Stimulated activated CD4-positive, alpha-beta T cell treated with anti-CD3 and anti-CD28 coated beads, Interleukin-4, amount 100 ng/mL, for 1 hour (primary cell): Measurements from ENCODE around the gene TCF7L1.
"Not testable (repeated sequence)": the region's sequence is repeated elsewhere in the genome, so short reads cannot be mapped to it uniquely, and the experiment has no call there.

Experiments used
- DNase-seq: peaks from one replicate; pipeline ENCODE4 v3.0.0-alpha.2; 2020

TCF7L1 gene

DNA sequence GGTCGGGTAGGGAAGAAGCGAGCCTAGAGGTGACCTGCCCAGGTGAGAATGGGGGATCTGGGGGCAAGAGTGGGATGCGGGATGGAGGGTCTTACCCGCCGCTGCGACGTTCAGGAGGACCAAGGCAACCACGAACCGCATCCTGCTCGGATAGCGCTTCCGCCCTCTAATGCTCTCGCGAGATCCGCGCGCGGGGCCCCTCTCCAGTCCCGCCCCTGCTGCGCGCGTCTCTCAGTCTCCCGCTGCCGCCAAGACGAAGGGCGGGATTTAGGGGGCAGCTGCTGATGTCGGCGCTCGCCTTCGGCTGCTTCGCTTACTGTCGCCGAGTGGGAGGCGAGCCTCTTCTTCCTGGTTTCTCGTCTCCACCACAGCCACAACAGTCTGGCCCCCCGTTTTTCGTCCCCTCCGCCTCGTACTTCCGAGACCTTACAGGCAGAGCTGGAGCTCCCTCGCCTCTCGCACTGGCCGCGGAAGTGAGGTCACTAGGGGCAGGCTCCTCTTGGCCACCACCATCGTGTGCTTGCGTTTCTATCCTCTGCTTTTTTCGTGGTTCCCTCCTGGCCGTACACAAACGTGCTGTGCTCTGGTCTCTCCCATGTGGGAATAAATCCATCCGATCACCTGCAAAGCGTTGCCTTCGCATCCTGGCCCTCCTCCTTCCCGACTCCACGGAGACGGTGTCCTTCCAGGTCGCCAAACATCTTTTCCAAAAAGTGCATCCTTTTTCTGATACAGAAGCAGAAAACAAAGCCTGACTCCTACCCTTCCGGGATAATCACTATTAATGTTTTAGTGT lies 194.8 kb downstream of the TCF7L1 start, which contains the start of gene TGOLN2:
TSS of gene TGOLN2 (minus strand) at position 168 of the 796 bp plus-strand sequence. CDS start at position 141, 27 bp downstream.
- DNase-seq = peak; percentile 96

DNA sequence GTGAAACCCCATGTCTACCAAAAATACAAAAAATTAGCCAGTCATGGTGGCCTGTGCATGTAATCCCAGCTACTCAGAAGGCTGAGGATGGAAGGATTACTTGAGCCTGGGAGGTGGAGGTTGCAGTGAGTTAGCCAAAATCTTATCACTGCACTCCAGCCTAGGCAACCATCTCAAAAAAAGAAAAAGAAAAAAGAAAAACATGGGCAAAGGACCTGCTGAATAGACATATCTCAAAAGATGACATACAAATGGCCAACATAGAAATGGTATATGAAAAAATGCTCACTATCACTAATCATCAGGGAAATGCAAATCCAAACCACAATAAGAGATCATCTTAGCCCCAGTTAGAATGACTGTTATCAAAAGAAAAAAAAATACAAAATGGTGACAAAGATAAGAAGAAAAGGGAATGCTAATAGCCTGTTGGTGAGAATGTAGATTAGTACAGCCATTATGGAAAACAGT lies 196.0 kb downstream of the TCF7L1 start:
- DNase-seq = no peak

GRCh38 chr2:85329701-85330100 lies 196.5 kb downstream of the TCF7L1 start:
- DNase-seq = not testable (repeated sequence)

DNA sequence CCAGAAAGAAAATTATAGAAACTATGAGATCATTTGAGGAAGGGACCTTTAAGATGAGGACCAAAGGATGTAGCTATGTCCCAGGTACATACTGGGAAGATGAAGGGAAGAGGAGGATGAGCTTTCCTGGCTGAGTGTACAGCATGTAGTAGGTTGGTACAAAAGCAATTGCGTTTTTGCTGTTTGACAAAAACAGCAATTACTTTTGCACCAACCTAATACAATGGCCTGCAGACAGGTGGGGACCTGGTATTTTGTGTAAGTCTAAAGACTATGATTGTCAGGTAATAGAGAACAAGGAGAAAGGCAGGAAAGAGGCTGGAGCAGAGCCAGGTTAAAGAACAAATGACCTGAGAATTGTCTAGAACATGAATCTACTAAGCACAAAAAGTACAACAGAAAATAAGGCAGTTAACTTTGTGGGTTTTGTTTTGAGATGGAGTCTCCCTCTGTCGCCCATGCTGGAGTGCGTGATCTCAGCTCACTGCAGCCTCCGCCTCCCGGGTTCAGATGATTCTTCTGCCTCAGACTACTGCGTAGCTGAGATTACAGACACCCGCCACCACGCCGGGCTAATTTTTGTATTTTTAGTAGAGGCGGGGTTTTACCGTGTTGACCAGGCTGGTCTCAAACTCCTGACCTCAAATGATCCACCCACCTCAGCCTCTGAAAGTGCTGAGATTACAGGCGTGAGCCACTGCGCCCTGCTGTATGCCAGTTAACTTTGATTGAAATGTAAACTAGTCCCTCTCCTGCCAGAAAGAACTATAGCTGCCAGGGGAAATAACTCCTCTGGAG lies 197.8 kb downstream of the TCF7L1 start:
- DNase-seq = no peak

- not testable (repeated sequence) for DNase-seq
These were observed 200.7 kb downstream of the TCF7L1 start for GRCh38 chr2:85333877-85334276.

DNA sequence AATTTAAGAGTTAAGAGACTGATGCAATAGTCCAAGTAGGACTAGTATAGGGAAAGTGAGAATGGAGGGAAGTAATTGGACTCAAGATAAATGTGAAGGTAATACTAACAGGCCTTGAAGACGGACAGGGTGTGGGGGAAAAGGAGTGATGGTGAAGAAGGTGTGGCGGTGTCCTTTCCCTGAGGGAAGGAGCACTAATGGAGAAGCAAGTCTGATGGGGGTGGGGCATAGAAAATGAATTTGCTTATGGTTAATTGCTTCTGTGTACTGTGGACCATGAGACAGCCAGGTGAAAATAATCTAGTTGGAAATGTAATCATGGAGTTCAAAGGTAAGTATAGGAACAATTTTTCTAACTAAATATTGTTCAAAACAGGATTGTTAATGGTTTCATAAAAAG lies 201.7 kb downstream of the TCF7L1 start:
- DNase-seq = no peak

GRCh38 chr2:85340034-85340892 lies 207.1 kb downstream of the TCF7L1 start:
- DNase-seq = no peak

DNA sequence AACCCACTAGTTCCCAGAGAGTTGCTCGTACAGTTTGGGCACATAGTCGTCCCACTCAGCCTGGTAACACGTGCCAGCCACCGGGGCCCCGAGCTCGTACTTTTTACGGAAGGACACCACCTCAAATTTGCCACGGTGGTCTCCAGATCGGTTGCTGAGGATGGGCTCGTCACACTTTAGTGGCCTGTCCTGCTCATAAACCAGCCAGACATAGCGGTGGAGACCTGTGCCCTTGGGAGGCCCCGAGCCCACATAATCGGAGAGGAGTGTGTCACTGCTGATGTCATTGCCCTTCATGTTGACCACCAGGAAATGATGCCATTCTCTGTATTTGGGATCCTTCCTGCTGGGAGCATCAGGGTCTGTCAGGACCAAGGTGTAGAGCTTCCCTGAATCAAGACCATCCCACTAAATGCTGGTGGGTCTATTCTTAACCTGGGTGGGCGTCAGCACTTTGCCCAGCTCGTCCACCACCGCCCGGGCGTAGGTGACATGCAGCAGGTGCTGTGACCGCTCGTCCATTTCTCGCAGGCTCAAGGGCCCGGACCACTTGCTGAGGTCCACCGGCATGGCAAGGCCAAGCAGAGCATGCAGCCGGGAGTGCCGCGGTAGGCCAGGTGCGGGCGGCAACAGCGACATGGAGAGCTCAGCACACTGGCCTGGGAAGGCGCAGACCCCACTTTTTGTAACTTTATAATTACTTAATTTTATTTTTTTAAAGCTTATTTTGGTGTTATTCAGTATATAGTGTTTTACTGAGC lies 208.3 kb downstream of the TCF7L1 start:
- DNase-seq = no peak

GRCh38 chr2:85342156-85342555 lies 209.0 kb downstream of the TCF7L1 start:
- DNase-seq = no peak

GRCh38 chr2:85343207-85343895 lies 210.2 kb downstream of the TCF7L1 start:
- DNase-seq = not testable (repeated sequence)

GRCh38 chr2:85344356-85344954 lies 211.3 kb downstream of the TCF7L1 start:
- no peak for DNase-seq

DNA sequence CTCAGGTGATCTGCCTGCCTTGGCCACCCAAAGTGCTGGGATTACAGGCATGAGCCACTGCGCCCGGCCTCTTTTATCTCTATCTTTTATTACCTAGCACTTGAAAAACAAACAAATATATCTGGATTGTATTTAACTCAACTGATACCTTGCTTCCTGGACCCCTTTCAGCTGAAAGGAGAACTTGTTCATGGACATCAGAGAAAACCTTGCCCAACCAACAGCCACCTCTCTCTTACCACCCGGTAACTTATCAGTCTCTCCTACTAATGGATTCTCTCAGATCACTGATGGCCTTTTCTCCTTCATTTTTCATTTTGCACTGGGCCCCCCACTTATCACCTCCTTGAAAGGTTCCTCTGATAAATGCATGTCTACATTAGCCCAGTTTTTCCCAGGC lies 214.4 kb downstream of the TCF7L1 start:
- no peak for DNase-seq

DNA sequence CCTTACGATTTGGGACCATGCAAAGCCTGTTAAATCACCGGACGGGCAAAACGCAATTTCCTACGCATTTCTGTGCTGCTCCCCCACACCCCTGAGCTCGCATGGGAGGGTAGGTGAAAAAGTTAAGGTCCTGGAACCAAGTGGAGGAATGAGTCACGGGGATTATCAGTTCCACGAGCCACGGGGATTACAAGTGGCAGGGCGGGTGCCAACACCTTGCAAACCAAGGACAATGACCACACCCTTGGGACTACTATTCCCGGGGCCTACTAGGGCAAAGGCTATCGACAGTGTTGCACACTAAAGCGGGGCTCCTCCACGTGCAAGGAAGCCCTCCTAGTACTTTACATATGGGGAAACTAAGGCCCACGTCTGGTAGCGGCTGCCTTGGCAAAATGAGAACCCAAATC lies 220.7 kb downstream of the TCF7L1 start:
- DNase-seq = no peak

DNA sequence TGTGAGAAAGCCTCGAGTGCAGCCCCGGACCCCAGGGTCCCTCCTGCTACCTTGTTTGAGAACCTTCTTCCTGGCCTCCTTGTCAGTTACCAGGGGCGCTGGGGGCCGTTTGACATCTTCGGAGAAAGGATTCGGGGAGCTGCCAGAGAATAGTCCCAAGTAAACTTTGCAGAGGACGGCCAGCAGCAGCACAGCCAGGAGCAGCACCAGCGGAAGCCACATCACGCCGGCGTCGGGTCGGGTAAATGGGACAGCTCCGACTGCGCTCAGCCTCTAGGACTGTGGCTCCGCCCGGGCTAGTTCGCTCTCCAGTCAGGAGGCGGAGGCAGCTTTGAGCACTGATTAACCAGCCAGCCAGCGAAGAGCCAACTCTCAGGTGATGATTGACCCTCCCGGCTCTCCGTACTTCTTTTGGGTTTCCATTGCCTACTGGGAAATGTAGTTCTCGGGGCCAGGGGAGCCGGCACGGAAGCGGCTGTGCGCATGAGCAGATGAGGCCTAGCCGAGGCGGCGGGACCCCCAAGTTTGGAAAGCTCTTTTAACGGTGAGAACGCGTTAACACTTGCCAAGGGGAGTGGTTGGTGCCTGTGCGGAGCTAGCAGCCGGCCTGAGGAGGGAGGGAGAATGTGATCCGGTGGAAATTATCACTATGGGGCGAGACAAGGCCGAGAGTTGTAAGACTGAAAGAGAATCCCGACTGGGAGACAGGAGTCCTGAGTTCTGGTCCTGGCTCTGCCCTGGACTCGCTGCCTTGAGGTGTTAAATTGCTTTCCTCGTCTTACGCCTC lies 221.3 kb downstream of the TCF7L1 start, which contains the start of the genes ELMOD3 and RETSAT:
TSS of gene ELMOD3 (plus strand) at position 484 of the 787 bp plus-strand sequence. CDS start 2,430 bp downstream, outside the sequence.
TSS of gene RETSAT (minus strand) at position 243 of the 787 bp plus-strand sequence. CDS start at position 222, 21 bp downstream.
- peak; percentile 91 for DNase-seq

DNA sequence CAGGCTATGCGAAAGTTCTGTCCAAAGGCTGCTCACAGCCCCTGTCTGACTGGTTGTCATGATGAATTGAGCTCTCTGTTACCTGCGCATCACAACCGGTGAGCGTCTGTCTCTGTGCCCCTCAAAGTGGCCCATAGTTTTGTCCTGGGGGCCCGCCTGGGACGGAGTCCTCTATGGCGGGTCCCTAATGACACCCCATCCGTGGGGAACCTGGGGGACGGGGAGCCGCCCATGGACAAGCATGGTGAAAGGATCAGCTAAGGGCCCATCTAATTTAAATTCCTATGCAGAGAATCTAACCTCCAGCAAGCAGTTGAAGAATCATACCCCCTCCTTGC lies 221.8 kb downstream of the TCF7L1 start:
- DNase-seq = no peak

- DNase-seq = no peak
These were observed 222.3 kb downstream of the TCF7L1 start for GRCh38 chr2:85355521-85355920.

GRCh38 chr2:85356186-85356585 lies 223.0 kb downstream of the TCF7L1 start:
- no peak for DNase-seq

- DNase-seq = no peak
These were observed 224.5 kb downstream of the TCF7L1 start for GRCh38 chr2:85357736-85358135.
